ENCODE data around the gene CACNA1I.

The CACNA1I gene

DNA sequence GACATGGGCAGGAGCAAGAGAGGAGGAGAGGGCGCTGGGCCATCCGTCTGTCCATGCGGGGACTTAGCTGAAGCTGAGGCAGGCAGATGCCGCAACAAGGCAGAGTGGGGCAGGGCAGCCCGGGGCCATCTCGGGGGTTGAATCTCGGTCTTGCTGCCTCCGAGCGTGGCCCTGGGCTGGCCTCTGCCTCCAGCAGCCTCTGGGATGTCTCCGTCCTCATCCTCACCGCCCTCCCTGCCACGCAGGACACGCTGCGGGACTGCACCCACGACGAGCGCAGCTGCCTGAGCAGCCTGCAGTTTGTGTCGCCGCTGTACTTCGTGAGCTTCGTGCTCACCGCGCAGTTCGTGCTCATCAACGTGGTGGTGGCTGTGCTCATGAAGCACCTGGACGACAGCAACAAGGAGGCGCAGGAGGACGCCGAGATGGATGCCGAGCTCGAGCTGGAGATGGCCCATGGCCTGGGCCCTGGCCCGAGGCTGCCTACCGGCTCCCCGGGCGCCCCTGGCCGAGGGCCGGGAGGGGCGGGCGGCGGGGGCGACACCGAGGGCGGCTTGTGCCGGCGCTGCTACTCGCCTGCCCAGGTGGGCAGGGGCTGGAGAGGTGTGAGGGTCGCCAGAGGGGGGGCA lies 108.4 kb downstream of the CACNA1I start:
- no peak for DNase-seq

DNA sequence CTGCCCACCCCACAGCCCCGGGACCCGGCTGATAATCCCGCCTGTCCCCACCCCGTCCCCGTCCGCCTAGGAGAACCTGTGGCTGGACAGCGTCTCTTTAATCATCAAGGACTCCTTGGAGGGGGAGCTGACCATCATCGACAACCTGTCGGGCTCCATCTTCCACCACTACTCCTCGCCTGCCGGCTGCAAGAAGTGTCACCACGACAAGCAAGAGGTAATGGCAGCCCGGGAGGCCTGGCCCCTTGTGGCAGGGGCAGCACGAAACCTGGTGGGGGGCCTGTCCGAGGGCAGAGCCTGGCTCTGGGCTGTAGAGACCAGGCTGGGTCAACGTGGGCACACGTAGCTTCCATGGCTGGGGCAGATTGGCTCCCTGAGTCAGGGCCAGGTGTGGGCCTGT lies 109.1 kb downstream of the CACNA1I start:
- no peak for DNase-seq

DNA sequence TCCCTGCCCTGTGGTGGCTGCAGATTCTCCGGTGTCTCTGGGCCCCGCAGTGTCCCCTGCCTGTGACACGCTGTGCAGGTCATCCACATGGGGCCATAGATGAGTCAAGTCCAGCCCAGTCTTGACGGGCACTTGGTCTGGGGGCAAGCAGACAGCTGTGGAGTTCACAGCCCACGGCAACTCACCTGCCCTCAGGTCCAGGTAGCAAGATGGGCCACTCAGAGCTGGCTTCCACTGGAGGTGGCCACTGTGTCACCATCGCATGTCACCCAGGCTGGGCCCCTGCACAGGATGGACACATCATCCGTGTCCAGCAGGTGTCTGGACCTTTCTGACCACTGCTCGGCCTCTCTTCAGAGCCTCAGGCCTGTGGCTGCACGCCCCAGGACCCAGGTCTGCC lies 109.9 kb downstream of the CACNA1I start:
- DNase-seq: no peak

DNA sequence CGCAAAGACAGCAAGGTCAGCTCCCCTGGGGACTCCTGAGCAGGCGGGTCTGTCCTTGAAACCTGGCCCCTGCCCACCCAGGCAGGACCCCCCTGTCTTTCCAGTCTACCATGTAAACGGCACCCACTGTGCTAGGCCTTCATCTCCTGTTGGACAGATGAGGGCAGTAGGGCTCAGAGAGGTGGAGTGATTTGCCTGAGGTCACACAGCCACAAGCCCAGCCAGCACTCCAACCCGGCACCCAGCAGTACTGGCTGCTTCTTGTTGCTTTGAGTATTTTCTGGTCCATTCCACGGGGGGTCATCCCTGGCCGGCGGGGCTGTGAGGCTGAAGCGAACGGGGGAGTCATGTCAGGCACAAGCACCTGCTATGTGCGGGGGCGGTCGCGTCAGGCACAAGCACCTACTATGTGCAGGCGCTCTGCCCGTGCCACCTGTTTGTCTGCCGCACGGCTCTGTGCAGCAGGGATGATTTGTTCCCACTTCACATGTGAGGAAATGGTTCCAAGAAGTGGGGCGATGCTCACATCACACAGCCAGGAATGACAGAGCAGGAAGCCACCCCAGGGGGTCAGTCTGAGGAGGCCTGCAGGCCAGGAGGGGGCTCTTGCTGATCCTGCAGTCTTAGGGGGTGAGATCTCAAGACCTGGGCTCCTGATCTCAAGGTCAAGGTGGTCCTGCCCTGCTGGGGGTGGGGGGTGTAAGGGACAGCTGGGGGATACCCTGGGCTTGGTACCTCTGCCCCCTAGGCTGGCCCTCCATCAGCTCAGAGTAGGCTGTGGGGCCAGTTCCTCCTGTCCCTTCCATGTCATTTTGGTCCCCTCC lies 110.7 kb downstream of the CACNA1I start:
- DNase-seq: no peak

DNA sequence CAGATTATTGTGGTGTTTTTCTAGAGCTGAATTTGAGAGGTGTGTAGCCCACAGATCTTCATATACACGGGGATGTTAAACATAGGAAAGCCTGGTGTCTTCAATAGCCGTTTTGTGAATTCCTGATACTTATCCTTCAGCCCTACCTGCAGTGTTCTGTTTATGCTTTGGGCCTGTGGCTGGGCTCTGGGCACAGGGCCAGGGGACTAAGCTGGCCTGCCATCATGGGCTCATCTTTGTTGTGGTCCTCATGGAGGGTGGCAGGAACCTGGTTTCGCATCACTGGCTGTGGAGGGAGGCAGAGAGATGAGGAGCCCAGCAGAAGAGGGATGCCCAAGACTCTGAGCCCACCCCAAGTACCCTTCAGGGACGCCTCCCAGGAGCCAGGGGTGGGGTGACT lies 112.4 kb downstream of the CACNA1I start:
- DNase-seq: no peak

DNA sequence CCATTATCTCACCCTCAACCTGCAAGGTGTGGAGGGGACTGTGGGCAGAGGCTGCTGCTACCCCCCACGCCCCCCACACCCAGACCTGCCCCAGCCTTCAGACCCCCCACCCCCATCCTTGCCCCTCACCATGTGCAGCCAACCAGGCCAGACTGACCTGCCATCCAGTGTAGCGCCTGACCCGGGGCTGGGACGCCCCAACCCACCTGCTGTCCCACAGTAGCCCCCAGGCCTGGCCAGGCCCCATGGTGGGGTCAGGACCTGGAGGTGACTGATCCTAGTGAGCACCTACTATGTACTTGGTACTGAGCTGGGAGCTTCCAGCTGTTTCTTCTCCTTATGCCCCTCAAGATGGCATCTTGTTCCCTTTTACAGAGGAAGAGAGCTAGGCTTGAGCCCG lies 113.1 kb downstream of the CACNA1I start:
- no peak for DNase-seq

DNA sequence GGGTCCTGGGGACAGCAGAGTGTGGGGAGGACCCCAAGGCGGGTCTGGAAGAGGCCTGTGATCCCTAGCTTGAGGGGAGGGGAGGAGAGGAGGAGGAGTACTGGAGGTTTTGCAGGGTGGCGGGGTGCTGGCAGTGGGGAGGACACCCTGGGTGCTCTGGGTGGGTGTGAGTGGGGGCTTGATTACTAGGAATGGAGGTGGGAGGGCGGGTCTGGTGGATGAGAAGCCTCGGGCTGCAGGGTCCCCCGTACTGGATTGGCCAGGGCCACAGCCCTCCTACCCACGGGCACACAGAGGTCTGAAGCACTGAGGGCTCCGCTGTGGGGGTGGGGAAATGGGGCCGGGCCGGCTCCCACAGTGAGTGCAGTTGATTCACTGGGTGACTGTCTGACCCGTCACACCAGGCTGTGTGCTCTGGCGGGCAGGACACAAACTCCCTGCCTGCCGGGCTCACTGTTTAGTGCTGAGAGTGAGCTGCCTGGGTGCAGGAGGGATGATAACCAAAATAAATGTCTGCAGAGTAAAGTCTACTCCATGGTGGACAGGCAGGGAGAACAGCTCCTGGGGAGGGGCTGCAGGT lies 114.2 kb downstream of the CACNA1I start:
- DNase-seq: no peak

DNA sequence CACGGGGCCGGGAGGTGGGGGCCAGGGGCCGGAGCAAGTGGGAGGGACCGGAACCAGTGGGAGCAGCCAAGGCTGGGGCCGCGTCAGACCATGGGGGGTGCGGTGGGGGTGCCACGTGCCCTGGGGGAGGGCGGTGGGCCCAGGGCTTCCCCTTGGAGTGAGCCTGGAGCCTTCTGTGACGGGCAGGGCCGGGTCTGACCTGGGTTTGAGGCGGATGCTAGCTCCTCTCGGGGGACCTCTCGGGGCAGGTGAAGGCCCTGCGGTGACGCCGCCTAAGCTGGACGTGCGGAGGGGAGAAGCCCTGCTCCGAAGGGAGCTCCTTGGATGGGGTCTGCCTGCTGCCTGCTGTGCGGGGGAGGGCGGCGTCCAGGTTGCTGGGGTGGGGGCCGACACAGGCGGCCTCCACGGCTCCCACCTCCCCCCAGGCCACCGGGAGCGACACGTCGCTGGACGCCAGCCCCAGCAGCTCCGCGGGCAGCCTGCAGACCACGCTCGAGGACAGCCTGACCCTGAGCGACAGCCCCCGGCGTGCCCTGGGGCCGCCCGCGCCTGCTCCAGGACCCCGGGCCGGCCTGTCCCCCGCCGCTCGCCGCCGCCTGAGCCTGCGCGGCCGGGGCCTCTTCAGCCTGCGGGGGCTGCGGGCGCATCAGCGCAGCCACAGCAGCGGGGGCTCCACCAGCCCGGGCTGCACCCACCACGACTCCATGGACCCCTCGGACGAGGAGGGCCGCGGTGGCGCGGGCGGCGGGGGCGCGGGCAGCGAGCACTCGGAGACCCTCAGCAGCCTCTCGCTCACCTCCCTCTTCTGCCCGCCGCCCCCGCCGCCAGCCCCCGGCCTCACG lies 115.0 kb downstream of the CACNA1I start:
- DNase-seq: no peak

DNA sequence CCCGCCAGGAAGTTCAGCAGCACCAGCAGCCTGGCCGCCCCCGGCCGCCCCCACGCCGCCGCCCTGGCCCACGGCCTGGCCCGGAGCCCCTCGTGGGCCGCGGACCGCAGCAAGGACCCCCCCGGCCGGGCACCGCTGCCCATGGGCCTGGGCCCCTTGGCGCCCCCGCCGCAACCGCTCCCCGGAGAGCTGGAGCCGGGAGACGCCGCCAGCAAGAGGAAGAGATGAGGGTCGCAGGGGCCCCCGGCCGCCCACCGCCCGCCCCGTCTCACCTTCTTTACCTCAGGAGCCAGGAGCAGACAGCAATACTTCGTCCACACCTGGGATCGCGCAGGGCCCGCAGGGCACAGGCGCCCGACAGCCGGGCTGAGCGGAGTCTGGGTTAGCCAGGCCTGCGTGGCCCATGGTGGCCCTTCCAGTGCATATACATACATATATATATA lies 115.6 kb downstream of the CACNA1I start:
- DNase-seq: no peak

DNA sequence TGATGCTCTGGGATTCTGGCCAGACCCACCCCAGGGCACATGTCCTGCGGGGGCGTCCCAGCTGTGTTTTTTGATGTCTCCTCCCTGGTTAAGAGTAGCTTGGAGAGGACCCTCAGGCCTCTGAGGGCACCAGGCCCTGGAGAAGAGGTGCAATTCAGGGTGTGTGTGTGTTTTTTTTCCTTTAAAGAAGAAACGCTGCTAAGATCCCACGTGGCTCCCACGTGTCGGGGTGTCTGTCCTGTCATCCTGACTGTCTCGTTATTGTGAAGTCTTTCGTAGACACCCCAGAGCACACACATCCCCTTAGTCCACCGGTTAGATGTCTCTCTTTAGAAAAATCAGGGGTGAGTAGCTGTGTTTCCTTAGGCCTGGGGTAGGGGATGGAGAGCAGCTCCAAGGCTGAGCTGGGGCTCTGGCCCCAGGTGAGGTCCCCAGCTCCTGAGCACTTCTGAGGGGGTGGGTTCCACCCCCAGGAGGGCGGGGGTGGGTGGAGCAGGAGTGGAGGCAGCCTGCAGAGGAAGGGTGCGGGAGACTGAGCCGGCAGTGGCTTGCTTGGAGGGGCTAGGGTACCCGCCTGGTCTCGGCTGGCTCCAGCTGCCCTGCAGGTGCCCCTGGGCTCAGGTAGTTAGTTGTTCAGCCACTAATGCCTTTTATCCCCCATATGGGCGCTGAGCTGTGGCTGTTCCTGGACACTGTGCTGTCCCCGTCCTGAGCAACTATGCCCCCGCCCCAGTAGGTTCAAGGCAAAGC lies 116.4 kb downstream of the CACNA1I start:
- no peak for DNase-seq

DNA sequence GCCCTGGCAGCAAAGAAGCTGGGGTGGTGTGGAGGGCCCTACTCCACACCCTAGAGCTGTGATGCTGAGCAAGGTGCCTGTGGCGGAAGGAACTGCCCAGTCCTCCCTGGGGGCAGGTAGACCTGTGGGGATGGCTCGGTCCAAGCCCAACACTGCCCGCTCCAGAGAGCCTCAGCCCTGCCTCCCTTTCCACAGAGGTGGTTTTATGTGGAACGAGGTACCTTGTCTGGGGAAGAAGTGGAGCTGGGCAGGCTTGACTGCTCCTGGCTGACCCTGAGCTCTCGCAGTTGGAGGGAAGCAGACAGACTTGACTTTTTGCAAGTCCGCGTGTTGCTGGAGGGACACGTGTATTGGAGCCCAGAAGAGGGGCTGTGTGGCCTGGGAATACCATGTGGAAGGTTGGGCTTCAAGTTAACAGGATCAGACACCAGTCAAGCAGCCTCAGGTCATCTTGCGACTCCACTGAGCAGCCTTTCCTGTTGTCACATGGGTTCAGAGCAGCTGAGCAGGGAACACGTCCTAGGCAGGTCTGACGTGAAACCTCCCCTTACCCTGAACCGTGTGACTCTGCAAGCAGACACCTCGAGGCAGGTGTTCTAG lies 117.7 kb downstream of the CACNA1I start:
- no peak for DNase-seq

DNA sequence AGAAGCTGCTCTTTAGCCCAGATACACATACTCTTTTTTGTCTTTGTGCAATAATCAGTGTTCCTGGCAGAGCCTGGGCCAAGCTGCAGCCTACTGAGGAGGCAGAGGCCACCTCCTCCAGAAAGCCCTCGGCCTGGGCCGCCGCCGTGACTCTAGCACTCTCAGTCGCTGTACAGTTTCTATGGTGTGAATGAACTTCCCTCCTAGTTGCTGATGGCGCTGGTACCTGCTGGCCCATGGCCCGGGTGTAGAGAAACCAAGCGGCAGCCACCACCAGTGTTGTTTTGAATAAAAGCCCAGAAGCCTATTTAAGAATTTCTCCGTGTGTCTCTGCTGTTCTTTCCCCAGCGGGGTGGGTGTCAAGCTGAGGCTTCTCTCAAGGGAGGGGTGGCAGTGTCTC lies 118.9 kb downstream of the CACNA1I start:
- no peak for DNase-seq

DNA sequence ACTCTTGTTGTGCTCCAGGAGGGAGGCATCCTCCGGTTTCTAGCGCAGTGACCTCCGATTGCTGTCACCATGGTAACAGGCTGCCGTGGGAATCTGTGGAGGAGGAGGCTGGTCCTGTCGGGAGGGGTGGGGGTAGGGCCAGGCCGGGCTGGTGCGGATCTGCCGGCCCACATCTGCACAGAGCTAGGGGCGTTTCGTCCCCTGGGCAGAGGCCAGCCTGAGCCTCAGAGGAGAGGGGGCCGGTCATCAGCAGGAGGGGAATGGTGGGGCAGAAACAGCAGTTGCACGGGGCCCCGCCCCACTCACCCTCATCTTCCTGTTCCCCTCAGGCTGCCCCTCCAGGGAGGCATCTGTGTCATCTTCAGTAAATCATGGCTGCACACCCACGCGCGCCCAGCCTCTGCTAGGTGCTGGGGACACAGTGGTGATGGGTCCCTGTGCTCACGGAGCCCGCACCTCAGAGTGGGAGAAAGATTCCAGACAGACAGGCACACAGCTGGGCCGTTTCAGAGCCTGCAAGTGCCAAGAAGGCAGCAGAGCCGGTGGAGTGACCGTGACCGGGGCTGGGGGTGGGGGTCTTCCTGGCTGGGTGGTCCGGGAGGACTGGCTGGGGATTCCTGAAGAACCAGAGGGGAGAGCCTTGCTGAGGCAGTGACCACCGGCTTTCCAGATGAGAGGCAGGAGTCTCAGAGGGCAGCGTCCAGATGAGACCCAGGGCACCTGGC lies 120.5 kb downstream of the CACNA1I start:
- DNase-seq: peak; percentile 35

DNA sequence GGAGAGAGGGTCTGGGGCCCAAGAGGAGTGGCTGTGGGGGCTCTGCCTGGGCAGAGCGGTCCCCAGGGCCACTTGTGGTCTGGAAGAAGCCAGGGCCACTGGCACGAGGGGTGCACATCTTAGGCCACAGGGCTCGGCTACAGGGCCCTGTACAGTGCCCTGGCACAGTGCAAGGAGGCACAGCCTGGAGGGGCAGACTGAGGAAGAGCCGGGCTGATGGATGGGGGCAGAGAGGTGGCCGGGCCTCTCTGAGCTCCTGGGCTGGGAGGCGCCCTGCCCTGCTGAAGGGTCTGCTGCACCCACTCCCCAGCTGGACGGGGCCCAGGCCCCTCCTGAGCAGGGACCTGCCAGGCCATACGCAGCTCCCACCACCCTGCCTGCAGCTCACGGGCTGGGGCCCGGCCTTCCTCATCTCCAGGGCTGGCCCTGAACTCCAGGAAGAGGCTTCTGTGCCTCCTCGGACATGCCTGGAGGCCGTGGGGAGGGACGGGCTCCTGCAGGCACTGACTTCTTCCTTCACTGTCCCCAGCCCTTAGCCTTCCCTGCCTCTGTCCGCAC lies 123.5 kb downstream of the CACNA1I start:
- DNase-seq: no peak

DNA sequence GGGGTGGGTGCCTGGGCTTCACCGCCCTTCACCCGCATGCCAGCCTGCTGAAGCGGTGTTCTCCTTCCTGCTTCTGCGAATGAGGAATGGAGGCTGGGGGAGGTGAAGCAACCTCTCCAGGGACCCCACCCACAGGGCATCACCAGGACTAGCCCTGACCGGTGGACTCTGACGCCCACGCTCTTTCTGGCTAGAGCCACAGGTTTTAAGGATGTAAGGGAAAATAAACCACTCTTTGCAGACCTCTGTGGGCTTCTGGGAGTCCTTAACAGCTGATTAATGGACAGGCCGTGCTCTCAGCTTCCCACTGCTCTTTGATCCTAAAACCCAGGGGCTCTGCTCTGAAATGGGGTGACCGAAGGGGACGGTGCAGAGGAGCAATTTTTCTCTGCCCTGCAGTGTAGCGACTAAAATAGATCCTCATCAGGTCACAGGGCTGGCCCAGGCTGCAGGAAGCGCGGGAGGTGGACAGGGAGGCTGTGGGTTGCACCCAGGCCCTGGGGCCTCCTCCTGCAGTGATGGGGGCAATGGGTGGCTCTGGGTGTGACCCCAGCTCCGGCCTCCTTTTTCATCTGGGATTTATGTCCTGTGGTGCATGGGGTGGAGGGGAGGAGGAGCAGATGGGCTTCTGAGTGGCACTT lies 127.4 kb downstream of the CACNA1I start:
- no peak for DNase-seq

DNA sequence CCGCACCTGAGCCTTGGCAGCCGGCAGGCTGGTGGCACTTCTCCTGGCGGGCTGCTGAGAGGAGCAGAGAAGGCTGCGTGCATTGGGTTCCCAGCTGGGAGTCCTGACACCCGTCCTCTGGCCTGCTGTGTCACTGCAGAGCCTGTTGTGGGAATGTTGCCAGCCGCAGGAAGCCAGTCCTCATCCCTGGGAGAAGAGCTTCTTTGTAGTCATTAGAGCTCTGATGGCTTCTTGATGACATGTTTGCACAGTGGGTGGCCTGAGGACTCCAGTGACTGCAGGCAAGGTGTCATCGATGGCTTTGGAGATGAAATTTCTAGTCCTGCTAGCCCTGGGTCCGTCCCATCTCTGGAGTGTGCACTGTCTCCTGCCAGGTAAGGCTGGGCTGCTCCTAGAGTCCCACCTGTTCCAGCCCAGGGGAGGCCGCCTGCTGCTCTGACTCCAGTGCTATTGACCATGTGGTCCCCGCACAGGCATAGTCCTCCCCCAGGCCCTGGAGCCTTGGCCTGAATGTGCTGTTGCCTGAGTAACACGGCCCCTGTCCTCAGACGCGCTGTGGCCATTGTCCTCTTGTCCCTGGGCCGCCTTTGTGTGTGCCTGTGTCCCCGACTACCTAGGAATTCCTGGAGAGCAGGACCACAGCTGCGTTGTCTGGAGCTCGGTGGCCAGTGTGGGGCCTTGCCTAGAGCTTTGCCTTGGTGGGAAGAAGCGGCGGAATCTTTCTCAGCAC lies 129.2 kb downstream of the CACNA1I start:
- no peak for DNase-seq

DNA sequence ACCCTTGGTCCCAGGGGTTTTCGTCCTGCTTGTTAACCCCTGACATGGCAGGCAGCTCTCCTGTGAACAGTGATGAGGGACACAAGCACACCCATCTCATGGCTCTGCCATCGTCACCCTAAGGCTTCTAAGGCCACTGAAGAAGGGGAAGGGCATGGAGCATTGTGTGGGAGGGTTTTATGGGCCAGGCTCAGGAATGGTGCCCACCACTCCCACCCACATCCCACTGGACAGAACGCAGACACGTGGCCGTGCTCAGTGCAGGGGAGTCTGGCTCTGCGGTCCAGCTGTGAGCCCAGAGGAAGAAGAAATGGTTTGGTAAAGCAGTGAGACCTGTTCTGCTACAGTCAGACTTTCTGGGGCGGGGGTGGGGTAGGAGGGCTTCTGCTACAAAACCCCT lies 130.0 kb downstream of the CACNA1I start:
- DNase-seq: no peak

DNA sequence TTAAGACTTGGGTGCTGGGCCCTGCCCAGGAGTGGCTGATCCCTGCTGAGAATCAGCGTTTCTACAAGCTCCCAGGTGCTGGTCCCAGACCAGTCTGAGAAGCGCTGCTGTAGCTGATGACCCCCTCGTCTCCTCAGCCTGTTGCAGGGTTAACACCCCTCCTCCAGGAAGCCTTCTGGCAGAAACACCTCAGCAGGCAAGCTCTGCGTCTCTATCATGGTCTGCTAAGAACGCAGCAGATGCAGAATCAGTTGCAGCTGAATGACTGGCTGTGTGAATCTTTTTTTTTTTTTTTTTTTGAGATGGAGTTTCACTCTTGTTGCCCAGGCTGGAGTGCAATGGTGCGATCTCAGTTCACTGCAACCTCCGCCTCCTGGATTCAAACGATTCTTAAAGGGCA lies 132.5 kb downstream of the CACNA1I start:
- no peak for DNase-seq

DNA sequence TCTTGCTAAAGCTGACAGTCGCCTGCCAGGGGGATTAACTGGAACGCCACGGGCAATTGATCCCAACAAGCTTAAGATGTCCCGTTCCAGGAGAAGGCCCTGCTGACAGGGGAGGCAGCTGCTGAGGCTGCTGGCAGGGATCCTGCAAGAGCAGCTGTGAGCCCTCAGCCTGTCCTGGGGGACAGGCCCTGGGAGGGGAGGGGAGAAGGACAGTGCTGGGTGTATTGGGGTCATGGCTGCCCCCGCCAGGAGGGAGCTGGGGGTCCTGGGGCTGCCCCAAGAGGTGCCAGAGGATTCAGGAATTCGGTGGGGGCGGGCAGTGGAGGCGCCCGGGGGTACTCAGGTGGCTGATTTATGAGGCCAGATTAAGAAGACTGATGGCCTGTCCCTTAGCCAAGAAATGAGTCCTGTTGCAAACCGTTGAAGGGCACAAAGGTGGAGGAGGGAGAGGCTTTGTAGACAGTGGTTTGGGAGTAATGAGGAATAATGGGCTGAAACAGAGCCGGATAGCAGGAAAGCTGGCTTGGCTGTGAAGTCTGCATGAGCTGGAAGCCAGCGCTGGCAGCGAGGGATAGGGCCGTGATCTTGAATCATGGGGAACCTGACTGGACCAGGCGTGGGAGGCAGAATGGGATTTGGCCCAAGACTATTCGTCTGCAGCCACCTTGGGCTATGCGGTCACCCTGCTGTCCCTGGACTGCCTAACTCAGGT lies 133.5 kb downstream of the CACNA1I start:
- DNase-seq: no peak
